GM23338 (cell line): ENCODE data around the gene FHIT. TPM values are rescaled to one million over a fixed set of nuclear protein-coding genes. Genes with fewer than 3 reads are reported as not detected.

ENCODE experiments used
- ATAC-seq: fragments of 200-7000 bp; cut with Tn5 transposase; 3 replicates; pipeline ENCODE4 v1.9.1; 2020
- DNase-seq: peaks from one replicate; pipeline ENCODE4 v3.0.0-alpha.2; 2015; ENCODE audit warnings: low spot score
- H2AFZ ChIP-seq: fragments of 200-600 bp; sonication (generic); 2 replicates; pipeline ENCODE4 v1.8.0; 2016; ENCODE audit warnings: antibody characterized with exemption, mild to moderate bottlenecking, moderate library complexity
- H3F3A ChIP-seq: fragments of 200-600 bp; sonication (generic); replicated peaks from 2 replicates; pipeline ENCODE4 v1.8.0; 2017; ENCODE audit warnings: antibody characterized with exemption, mixed run types, low read depth
- H3K27ac ChIP-seq: fragments of 200-600 bp; sonication (generic); 2 replicates; pipeline ENCODE4 v1.6.1; 2016; ENCODE audit warnings: low read depth
- H3K27me3 ChIP-seq: fragments of 200-600 bp; sonication (generic); 2 replicates; pipeline ENCODE4 v1.8.0; 2016; ENCODE audit warnings: mild to moderate bottlenecking, mixed run types, moderate library complexity; ENCODE audit not compliant: insufficient read depth
- H3K36me3 ChIP-seq: fragments of 200-600 bp; sonication (generic); 2 replicates; pipeline ENCODE4 v1.8.0; 2016; ENCODE audit warnings: mild to moderate bottlenecking; ENCODE audit not compliant: insufficient read depth
- H3K4me1 ChIP-seq: fragments of 200-600 bp; sonication (generic); 2 replicates; pipeline ENCODE4 v1.8.0; 2016; ENCODE audit warnings: mild to moderate bottlenecking, moderate library complexity; ENCODE audit not compliant: insufficient read depth
- H3K4me2 ChIP-seq: fragments of 200-600 bp; sonication (generic); 2 replicates; pipeline ENCODE4 v1.7.1; 2017; ENCODE audit warnings: mixed run types
- H3K4me3 ChIP-seq: fragments of 200-600 bp; sonication (generic); 2 replicates; pipeline ENCODE4 v1.6.1; 2016; ENCODE audit warnings: mixed run types
- H3K79me2 ChIP-seq: fragments of 200-600 bp; sonication (generic); replicated peaks from 2 replicates; pipeline ENCODE4 v1.8.0; 2017; ENCODE audit warnings: mild to moderate bottlenecking; ENCODE audit not compliant: insufficient read depth
- H3K9me2 ChIP-seq: fragments of 200-600 bp; sonication (generic); 2 replicates; pipeline ENCODE4 v1.8.0; 2017; ENCODE audit not compliant: insufficient read depth
- H4K20me1 ChIP-seq: fragments of 200-600 bp; sonication (generic); replicated peaks from 2 replicates; pipeline ENCODE4 v1.8.0; 2017; ENCODE audit warnings: mild to moderate bottlenecking; ENCODE audit not compliant: insufficient read depth
- H3K27ac Mint-ChIP-seq: 2 replicates; pipeline ENCODE4 v1.8.0; 2020; ENCODE audit warnings: inconsistent platforms, mild to moderate bottlenecking, moderate library complexity, mixed read lengths
- H3K27me3 Mint-ChIP-seq: 3 replicates; pipeline ENCODE4 v1.8.0; 2022; ENCODE audit warnings: low read depth, mild to moderate bottlenecking, moderate library complexity, mixed read lengths, inconsistent platforms; ENCODE audit not compliant: insufficient read depth, poor library complexity
- H3K36me3 Mint-ChIP-seq: 3 replicates; pipeline ENCODE4 v1.8.0; 2021; ENCODE audit warnings: low read depth, mild to moderate bottlenecking, inconsistent platforms, moderate library complexity, mixed read lengths
- H3K4me1 Mint-ChIP-seq: 3 replicates; pipeline ENCODE4 v1.8.0; 2020; ENCODE audit warnings: mild to moderate bottlenecking, inconsistent platforms, mixed read lengths
- H3K4me3 Mint-ChIP-seq: 3 replicates; pipeline ENCODE4 v1.8.0; 2021; ENCODE audit warnings: moderate library complexity, mild to moderate bottlenecking, inconsistent platforms, mixed read lengths
- H3K9me3 Mint-ChIP-seq: 3 replicates; pipeline ENCODE4 v1.8.0; 2020; ENCODE audit warnings: moderate library complexity, mild to moderate bottlenecking, inconsistent platforms, mixed read lengths
- EZH2 ChIP-seq: fragments of 200-600 bp; sonication (generic); IDR thresholded peaks from one replicate; pipeline ENCODE4 v1.8.0; 2017; ENCODE audit warnings: antibody characterized with exemption, mild to moderate bottlenecking, low read depth; ENCODE audit not compliant: unreplicated experiment
- EZH2phosphoT487 ChIP-seq: fragments of 200-600 bp; sonication (generic); IDR thresholded peaks from one replicate; pipeline ENCODE4 v1.8.1; 2018; ENCODE audit warnings: antibody characterized with exemption; ENCODE audit not compliant: unreplicated experiment
- POLR2AphosphoS5 ChIP-seq: IDR thresholded peaks from 2 replicates; pipeline ENCODE4 v1.6.1; 2016; ENCODE audit warnings: antibody characterized with exemption, low read depth
- STAT1 ChIP-seq: IDR thresholded peaks from one replicate; pipeline ENCODE4 v1.6.1; 2016; ENCODE audit warnings: antibody characterized with exemption; ENCODE audit not compliant: unreplicated experiment
- ZNF114 ChIP-seq: fragments of 250-450 bp; sonication (Bioruptor Pico); IDR thresholded peaks from 2 replicates; pipeline ENCODE4 v1.5.0; 2020; ENCODE audit warnings: mild to moderate bottlenecking, moderate library complexity
- polyA plus RNA-seq: library from polyadenylated mRNA; unstranded; fragments of >200 nt; fragmentation: Nextera tagmentation; extraction: Ambion mirVana; gene quantifications from 2 replicates; pipeline ENCODE4 v1.2.1, GENCODE V29; 2016
- total RNA-seq: library from RNA; depleted of rRNA; stranded (reverse); fragments of >200 nt; shearing (Covaris generic); gene quantifications from 2 replicates; pipeline ENCODE4 v1.2.3, GENCODE V29; 2014
- TF ChIP-seq, protein P1 (sequence below): IDR thresholded peaks from 2 replicates; pipeline ENCODE4 v1.6.1; 2016; ENCODE audit warnings: antibody characterized with exemption
- TF ChIP-seq, protein P2 (sequence below): IDR thresholded peaks from one replicate; pipeline ENCODE4 v1.6.1; 2018; ENCODE audit warnings: antibody characterized with exemption; ENCODE audit not compliant: unreplicated experiment
- TF ChIP-seq, protein P3 (sequence below): fragments of 250-450 bp; sonication (Bioruptor Pico); IDR thresholded peaks from 2 replicates; pipeline ENCODE4 v1.5.0; 2020; ENCODE audit warnings: mild to moderate bottlenecking, moderate library complexity

The FHIT gene
- total and polyA plus RNA-seq, 2 experiments from 2014 or later, result 3.0 to 8.3 TPM

DNA sequence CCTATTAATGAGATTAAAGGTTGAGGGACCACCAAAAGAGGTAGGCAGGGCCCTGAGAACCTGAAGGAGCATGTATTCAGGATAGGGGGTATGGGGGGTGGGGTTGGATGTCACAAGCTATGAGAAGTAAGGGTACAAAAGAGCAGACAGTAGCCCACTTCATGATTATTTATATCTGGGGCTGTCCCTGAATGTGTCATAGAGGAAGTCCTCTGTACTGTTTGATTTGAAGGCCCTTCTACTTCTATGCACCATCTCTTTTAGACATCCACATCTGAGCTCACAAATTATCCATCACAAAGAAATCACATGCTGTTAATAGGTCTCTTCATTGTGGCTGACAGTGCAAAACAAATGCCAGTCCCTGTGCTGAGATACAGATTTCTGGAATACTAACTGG, 68.6 kb downstream of the FHIT start:
- Histone ChIP-seq H3K79me2 (no peaks in the 10 kb centered on the region), H3K36me3 (no peaks in the 10 kb centered on the region), H3K4me2 (no peak overlapping the region), H3F3A (no peaks in the 10 kb centered on the region), H3K9me2 (no peaks in the 10 kb centered on the region), H3K4me1 (no peaks in the 10 kb centered on the region), H2AFZ (no peak overlapping the region), H3K27me3 (no peaks in the 10 kb centered on the region), H3K27ac (no peak overlapping the region), H3K4me3 (no peak overlapping the region), H4K20me1 (no peaks in the 10 kb centered on the region)
- H3K27ac Mint-ChIP-seq, result no peak overlapping the region
- H3K9me3 Mint-ChIP-seq, result no peaks in the 10 kb centered on the region
- ATAC-seq (no peak), DNase-seq (no peak)
- peaks cover 4% of the 10 kb centered on the region for H3K27me3 Mint-ChIP-seq
- H3K4me1 Mint-ChIP-seq, result no peaks in the 10 kb centered on the region
- no peaks in the 10 kb centered on the region for H3K36me3 Mint-ChIP-seq
- H3K4me3 Mint-ChIP-seq, result no peak overlapping the region
- TF ChIP-seq, protein P1, sequence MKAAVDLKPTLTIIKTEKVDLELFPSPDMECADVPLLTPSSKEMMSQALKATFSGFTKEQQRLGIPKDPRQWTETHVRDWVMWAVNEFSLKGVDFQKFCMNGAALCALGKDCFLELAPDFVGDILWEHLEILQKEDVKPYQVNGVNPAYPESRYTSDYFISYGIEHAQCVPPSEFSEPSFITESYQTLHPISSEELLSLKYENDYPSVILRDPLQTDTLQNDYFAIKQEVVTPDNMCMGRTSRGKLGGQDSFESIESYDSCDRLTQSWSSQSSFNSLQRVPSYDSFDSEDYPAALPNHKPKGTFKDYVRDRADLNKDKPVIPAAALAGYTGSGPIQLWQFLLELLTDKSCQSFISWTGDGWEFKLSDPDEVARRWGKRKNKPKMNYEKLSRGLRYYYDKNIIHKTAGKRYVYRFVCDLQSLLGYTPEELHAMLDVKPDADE, result no peak
- TF ChIP-seq EZH2 (no peak), STAT1 (no peak), EZH2phosphoT487 (no peak), POLR2AphosphoS5 (no peak), ZNF114 (CRISPR knock-in tag) (no peak)
- TF ChIP-seq, protein P2, sequence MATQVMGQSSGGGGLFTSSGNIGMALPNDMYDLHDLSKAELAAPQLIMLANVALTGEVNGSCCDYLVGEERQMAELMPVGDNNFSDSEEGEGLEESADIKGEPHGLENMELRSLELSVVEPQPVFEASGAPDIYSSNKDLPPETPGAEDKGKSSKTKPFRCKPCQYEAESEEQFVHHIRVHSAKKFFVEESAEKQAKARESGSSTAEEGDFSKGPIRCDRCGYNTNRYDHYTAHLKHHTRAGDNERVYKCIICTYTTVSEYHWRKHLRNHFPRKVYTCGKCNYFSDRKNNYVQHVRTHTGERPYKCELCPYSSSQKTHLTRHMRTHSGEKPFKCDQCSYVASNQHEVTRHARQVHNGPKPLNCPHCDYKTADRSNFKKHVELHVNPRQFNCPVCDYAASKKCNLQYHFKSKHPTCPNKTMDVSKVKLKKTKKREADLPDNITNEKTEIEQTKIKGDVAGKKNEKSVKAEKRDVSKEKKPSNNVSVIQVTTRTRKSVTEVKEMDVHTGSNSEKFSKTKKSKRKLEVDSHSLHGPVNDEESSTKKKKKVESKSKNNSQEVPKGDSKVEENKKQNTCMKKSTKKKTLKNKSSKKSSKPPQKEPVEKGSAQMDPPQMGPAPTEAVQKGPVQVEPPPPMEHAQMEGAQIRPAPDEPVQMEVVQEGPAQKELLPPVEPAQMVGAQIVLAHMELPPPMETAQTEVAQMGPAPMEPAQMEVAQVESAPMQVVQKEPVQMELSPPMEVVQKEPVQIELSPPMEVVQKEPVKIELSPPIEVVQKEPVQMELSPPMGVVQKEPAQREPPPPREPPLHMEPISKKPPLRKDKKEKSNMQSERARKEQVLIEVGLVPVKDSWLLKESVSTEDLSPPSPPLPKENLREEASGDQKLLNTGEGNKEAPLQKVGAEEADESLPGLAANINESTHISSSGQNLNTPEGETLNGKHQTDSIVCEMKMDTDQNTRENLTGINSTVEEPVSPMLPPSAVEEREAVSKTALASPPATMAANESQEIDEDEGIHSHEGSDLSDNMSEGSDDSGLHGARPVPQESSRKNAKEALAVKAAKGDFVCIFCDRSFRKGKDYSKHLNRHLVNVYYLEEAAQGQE, result no peak
- TF ChIP-seq, protein P3, sequence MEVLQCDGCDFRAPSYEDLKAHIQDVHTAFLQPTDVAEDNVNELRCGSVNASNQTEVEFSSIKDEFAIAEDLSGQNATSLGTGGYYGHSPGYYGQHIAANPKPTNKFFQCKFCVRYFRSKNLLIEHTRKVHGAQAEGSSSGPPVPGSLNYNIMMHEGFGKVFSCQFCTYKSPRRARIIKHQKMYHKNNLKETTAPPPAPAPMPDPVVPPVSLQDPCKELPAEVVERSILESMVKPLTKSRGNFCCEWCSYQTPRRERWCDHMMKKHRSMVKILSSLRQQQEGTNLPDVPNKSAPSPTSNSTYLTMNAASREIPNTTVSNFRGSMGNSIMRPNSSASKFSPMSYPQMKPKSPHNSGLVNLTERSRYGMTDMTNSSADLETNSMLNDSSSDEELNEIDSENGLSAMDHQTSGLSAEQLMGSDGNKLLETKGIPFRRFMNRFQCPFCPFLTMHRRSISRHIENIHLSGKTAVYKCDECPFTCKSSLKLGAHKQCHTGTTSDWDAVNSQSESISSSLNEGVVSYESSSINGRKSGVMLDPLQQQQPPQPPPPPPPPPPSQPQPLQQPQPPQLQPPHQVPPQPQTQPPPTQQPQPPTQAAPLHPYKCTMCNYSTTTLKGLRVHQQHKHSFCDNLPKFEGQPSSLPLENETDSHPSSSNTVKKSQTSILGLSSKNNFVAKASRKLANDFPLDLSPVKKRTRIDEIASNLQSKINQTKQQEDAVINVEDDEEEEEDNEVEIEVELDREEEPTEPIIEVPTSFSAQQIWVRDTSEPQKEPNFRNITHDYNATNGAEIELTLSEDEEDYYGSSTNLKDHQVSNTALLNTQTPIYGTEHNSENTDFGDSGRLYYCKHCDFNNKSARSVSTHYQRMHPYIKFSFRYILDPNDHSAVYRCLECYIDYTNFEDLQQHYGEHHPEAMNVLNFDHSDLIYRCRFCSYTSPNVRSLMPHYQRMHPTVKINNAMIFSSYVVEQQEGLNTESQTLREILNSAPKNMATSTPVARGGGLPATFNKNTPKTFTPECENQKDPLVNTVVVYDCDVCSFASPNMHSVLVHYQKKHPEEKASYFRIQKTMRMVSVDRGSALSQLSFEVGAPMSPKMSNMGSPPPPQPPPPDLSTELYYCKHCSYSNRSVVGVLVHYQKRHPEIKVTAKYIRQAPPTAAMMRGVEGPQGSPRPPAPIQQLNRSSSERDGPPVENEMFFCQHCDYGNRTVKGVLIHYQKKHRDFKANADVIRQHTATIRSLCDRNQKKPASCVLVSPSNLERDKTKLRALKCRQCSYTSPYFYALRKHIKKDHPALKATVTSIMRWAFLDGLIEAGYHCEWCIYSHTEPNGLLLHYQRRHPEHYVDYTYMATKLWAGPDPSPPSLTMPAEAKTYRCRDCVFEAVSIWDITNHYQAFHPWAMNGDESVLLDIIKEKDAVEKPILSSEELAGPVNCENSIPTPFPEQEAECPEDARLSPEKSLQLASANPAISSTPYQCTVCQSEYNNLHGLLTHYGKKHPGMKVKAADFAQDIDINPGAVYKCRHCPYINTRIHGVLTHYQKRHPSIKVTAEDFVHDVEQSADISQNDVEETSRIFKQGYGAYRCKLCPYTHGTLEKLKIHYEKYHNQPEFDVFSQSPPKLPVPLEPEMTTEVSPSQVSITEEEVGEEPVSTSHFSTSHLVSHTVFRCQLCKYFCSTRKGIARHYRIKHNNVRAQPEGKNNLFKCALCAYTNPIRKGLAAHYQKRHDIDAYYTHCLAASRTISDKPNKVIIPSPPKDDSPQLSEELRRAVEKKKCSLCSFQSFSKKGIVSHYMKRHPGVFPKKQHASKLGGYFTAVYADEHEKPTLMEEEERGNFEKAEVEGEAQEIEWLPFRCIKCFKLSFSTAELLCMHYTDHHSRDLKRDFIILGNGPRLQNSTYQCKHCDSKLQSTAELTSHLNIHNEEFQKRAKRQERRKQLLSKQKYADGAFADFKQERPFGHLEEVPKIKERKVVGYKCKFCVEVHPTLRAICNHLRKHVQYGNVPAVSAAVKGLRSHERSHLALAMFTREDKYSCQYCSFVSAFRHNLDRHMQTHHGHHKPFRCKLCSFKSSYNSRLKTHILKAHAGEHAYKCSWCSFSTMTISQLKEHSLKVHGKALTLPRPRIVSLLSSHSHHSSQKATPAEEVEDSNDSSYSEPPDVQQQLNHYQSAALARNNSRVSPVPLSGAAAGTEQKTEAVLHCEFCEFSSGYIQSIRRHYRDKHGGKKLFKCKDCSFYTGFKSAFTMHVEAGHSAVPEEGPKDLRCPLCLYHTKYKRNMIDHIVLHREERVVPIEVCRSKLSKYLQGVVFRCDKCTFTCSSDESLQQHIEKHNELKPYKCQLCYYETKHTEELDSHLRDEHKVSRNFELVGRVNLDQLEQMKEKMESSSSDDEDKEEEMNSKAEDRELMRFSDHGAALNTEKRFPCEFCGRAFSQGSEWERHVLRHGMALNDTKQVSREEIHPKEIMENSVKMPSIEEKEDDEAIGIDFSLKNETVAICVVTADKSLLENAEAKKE (CRISPR knock-in tag), result no peak
